K562 (cell line): Measurements from ENCODE around the gene C21orf58. TPM values are rescaled to one million over a fixed set of nuclear protein-coding genes. Genes with fewer than 3 reads are reported as not detected.

Experiments used
- ATF1 ChIP-seq, 2 experiments: fragments of 450-650 bp in 1 of 2; IDR thresholded peaks; 2 replicates each; pipeline ENCODE4 v1.6.1; 2016; ENCODE audit warnings: missing compliant biosample characterization in 1 of 2, missing genetic modification characterization in 1 of 2
- ATF4 ChIP-seq: fragments of 450-650 bp; formaldehyde crosslinking; IDR thresholded peaks from 2 replicates; pipeline ENCODE4 v1.4.0; 2022; ENCODE audit warnings: mild to moderate bottlenecking, moderate library complexity
- DACH1 ChIP-seq: fragments of 450-650 bp; IDR thresholded peaks from 2 replicates; pipeline ENCODE4 v1.6.1; 2018; ENCODE audit not compliant: partially characterized antibody
- ETS1 ChIP-seq: conservative IDR thresholded peaks from 2 replicates; pipeline ENCODE4 v1.6.1; 2011; ENCODE audit warnings: low read depth, mild to moderate bottlenecking, low read length; ENCODE audit not compliant: control insufficient read depth
- GTF2E2 ChIP-seq: fragments of 200-800 bp; sonication (Bioruptor generic); IDR thresholded peaks from 2 replicates; pipeline ENCODE4 v1.6.1; 2016; ENCODE audit warnings: missing genetic modification characterization, missing compliant biosample characterization
- HCFC1 ChIP-seq: IDR thresholded peaks from 2 replicates; pipeline ENCODE4 v1.6.1; 2012; ENCODE audit warnings: low read depth, low read length, improper control_type of control experiment
- HNRNPLL ChIP-seq: fragments of 200-400 bp; formaldehyde crosslinking; IDR thresholded peaks from 2 replicates; pipeline ENCODE4 v1.6.1; 2017; ENCODE audit warnings: low read length, low read depth, mild to moderate bottlenecking; ENCODE audit not compliant: poor library complexity, severe bottlenecking
- MTA2 ChIP-seq: fragments of 450-650 bp; IDR thresholded peaks from 2 replicates; pipeline ENCODE4 v1.6.1; 2016; ENCODE audit warnings: low read depth
- PCBP2 ChIP-seq: fragments of 200-400 bp; formaldehyde crosslinking; IDR thresholded peaks from 2 replicates; pipeline ENCODE4 v1.6.1; 2018; ENCODE audit warnings: low read length, low read depth, mild to moderate bottlenecking, moderate library complexity; ENCODE audit not compliant: poor library complexity, severe bottlenecking
- PKNOX1 ChIP-seq: fragments of 450-650 bp; IDR thresholded peaks from 2 replicates; pipeline ENCODE4 v1.6.1; 2016
- SMAD1 ChIP-seq: fragments of 150-350 bp; IDR thresholded peaks from 2 replicates; pipeline ENCODE4 v1.6.1; 2014; ENCODE audit warnings: low read length, low read depth; ENCODE audit not compliant: partially characterized antibody
- SRSF3 ChIP-seq: fragments of 200-400 bp; formaldehyde crosslinking; IDR thresholded peaks from 2 replicates; pipeline ENCODE4 v1.6.1; 2016; ENCODE audit warnings: mild to moderate bottlenecking, low read length, moderate library complexity; ENCODE audit not compliant: insufficient read depth
- TCF15 ChIP-seq: fragments of 250-450 bp; sonication (Bioruptor Pico); IDR thresholded peaks from 2 replicates; pipeline ENCODE4 v1.8.0; 2022; ENCODE audit warnings: moderate library complexity, mild to moderate bottlenecking, inconsistent platforms
- TEAD4 ChIP-seq, 2 experiments: sonication (generic) in 1 of 2; formaldehyde crosslinking in 1 of 2; IDR thresholded peaks; 2 replicates each; pipeline versions ENCODE4 v1.6.1 to v1.8.0; 2012 to 2022; ENCODE audit warnings: borderline replicate concordance in 1 of 2, inconsistent platforms in 1 of 2, low read length in 1 of 2, mild to moderate bottlenecking in 1 of 2, missing genetic modification reagents in 1 of 2
- XRCC5 ChIP-seq: fragments of 200-400 bp; formaldehyde crosslinking; IDR thresholded peaks from 2 replicates; pipeline ENCODE4 v1.6.1; 2017; ENCODE audit warnings: low read depth, mild to moderate bottlenecking, low read length
- ZNF644 ChIP-seq: fragments of 200-800 bp; sonication (Bioruptor generic); IDR thresholded peaks from 2 replicates; pipeline ENCODE4 v1.6.1; 2016; ENCODE audit warnings: low read depth, missing genetic modification characterization, missing compliant biosample characterization
- ZNF76 ChIP-seq: fragments of 250-450 bp; sonication (Bioruptor Pico); IDR thresholded peaks from 2 replicates; pipeline ENCODE4 v1.4.0; 2020; ENCODE audit warnings: mild to moderate bottlenecking, moderate library complexity, borderline replicate concordance
- polyA plus RNA-seq, 8 experiments: library from polyadenylated mRNA; depleted of rRNA in 4 of 8; stranded (reverse) in 5 of 8; unstranded in 3 of 8; fragments of >200 nt; fragmentation: Nextera tagmentation in 2 of 8; fragmentation: Illumina TruSeq in 1 of 8; extraction: Ambion mirVana in 2 of 8; extraction: Trizol in 1 of 8; gene quantifications; 2 replicates each; pipeline versions ENCODE4 v1.2.1 to v1.2.3, GENCODE V29; 2011 to 2014; ENCODE audit warnings: inconsistent platforms in 1 of 8, missing spikeins in 1 of 8
- total RNA-seq, 7 experiments: library from RNA; depleted of rRNA in 6 of 7; stranded (reverse); fragments of >200 nt in 6 of 7; fragmentation: Illumina TruSeq in 2 of 7; extraction: Trizol in 2 of 7; gene quantifications; 2 replicates each; pipeline versions ENCODE4 v1.2.1 to v1.2.3, GENCODE V29; 2011 to 2021; ENCODE audit warnings: low replicate concordance in 1 of 7
- TF ChIP-seq, protein P1 (sequence below): sonication (generic); formaldehyde crosslinking; IDR thresholded peaks from 2 replicates; pipeline ENCODE4 v1.8.1; 2022; ENCODE audit warnings: missing genetic modification reagents

Gene C21orf58
- total and polyA plus RNA-seq, 9 of the 15 experiments (the other 6 are each of a cell fraction or from before 2014, with no cell fraction given) = 1.2 to 30.5 (median 12.4) TPM

GRCh38 chr21:46323710-46324389, at the start of gene C21orf58, which contains the start of gene PCNT (continued):
- TF ChIP-seq ETS1 (peak; percentile 88; the same call in 1 of the 2 replicates), TEAD4 (IDR thresholded peaks at IDR 0.05; ENCODE audit: low read length) (peak; percentile 7; the same call in 1 of the 2 replicates), TEAD4 (CRISPR knock-in tag; IDR thresholded peaks at IDR 0.05; ENCODE audit: borderline replicate concordance) (no peak), HNRNPLL (peak; percentile 87), SMAD1 (peak; percentile 40), MTA2 (no peak), HCFC1 (peak; percentile 50; the same call in 1 of the 2 replicates), ZNF76 (CRISPR knock-in tag) (peak; percentile 88; the same call in 1 of the 2 replicates), PCBP2 (no peak), SRSF3 (0 out of 2 replicates have a peak, but pooled peaks have one; percentile 75), ATF4 (CRISPR knock-in tag) (peak; percentile 62; the same call in 1 of the 2 replicates), DACH1 (peak; percentile 15), PKNOX1 (peak; percentile 95), ZNF644 (tag) (no peak), XRCC5 (peak; percentile 31; the same call in 1 of the 2 replicates), GTF2E2 (tag) (peak; percentile 61; the same call in 1 of the 2 replicates), ATF1 (CRISPR knock-in tag; IDR thresholded peaks at IDR 0.05) (peak; percentile 17; the same call in 1 of the 2 replicates), ATF1 (tag; IDR thresholded peaks at IDR 0.05) (peak; percentile 89), TCF15 (no peak)
- TF ChIP-seq, protein P1, sequence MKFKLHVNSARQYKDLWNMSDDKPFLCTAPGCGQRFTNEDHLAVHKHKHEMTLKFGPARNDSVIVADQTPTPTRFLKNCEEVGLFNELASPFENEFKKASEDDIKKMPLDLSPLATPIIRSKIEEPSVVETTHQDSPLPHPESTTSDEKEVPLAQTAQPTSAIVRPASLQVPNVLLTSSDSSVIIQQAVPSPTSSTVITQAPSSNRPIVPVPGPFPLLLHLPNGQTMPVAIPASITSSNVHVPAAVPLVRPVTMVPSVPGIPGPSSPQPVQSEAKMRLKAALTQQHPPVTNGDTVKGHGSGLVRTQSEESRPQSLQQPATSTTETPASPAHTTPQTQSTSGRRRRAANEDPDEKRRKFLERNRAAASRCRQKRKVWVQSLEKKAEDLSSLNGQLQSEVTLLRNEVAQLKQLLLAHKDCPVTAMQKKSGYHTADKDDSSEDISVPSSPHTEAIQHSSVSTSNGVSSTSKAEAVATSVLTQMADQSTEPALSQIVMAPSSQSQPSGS (CRISPR knock-in tag) = no peak
- TF ChIP-seq, all 486 proteins: peak for 175
